H9 (cell line): ENCODE results near the gene MGME1. TPM values are rescaled to one million over a fixed set of nuclear protein-coding genes. Genes with fewer than 3 reads are reported as not detected.
A peak's percentile ranks its signal among the peaks of the same experiment; 100 is the strongest.

Source experiments
- DNase-seq: peaks from one replicate; pipeline ENCODE4 v3.0.0-alpha.2; 2017
- H2AFZ ChIP-seq: one replicate; pipeline ENCODE4 v1.6.1; 2013; ENCODE audit warnings: mild to moderate bottlenecking, low read length, control low read depth, moderate library complexity
- H2AK5ac ChIP-seq: 2 replicates; pipeline ENCODE4 v1.6.1; 2013; ENCODE audit warnings: low read length, control low read depth, mixed read lengths; ENCODE audit not compliant: insufficient read length
- H2BK120ac ChIP-seq: one replicate; pipeline ENCODE4 v1.6.1; 2013; ENCODE audit warnings: low read depth, mild to moderate bottlenecking, low read length, control low read depth, inconsistent platforms; ENCODE audit not compliant: poor library complexity, severe bottlenecking
- H2BK12ac ChIP-seq: 2 replicates; pipeline ENCODE4 v1.6.1; 2013; ENCODE audit warnings: low read length, control low read depth, mixed read lengths, low read depth; ENCODE audit not compliant: insufficient read length
- H2BK15ac ChIP-seq: 2 replicates; pipeline ENCODE4 v1.6.1; 2013; ENCODE audit warnings: low read depth, low read length, control low read depth
- H2BK20ac ChIP-seq: one replicate; pipeline ENCODE4 v1.6.1; 2013; ENCODE audit warnings: low read depth, mild to moderate bottlenecking, low read length, control low read depth, inconsistent platforms; ENCODE audit not compliant: poor library complexity, severe bottlenecking
- H2BK5ac ChIP-seq: 2 replicates; pipeline ENCODE4 v1.6.1; 2013; ENCODE audit warnings: low read length, control low read depth, mixed read lengths; ENCODE audit not compliant: insufficient read length
- H3K14ac ChIP-seq: 2 replicates; pipeline ENCODE4 v1.6.1; 2013; ENCODE audit warnings: low read length, control low read depth; ENCODE audit not compliant: insufficient read depth
- H3K18ac ChIP-seq: 2 replicates; pipeline ENCODE4 v1.6.1; 2013; ENCODE audit warnings: low read depth, mild to moderate bottlenecking, mixed read lengths, low read length, control low read depth; ENCODE audit not compliant: insufficient read length
- H3K23ac ChIP-seq: 2 replicates; pipeline ENCODE4 v1.6.1; 2013; ENCODE audit warnings: low read length, control low read depth, mixed read lengths, low read depth; ENCODE audit not compliant: insufficient read length
- H3K23me2 ChIP-seq: 2 replicates; pipeline ENCODE4 v1.6.1; 2013; ENCODE audit warnings: low read depth, mild to moderate bottlenecking, mixed read lengths, low read length, control low read depth; ENCODE audit not compliant: insufficient read length, poor library complexity, severe bottlenecking
- H3K27ac ChIP-seq: 2 replicates; pipeline ENCODE4 v1.5.1; 2013; ENCODE audit warnings: low read length, control low read depth, mixed read lengths, low read depth; ENCODE audit not compliant: insufficient read length
- H3K27me3 ChIP-seq: 2 replicates; pipeline ENCODE4 v1.6.1; 2013; ENCODE audit warnings: low read length, control low read depth, inconsistent platforms; ENCODE audit not compliant: insufficient read depth
- H3K4ac ChIP-seq: 2 replicates; pipeline ENCODE4 v1.6.1; 2013; ENCODE audit warnings: low read depth, mild to moderate bottlenecking, control low read depth, inconsistent platforms, low read length, moderate library complexity
- H3K4me1 ChIP-seq: 2 replicates; pipeline ENCODE4 v1.6.1; 2013; ENCODE audit warnings: low read length, control low read depth, inconsistent platforms; ENCODE audit not compliant: insufficient read depth
- H3K4me2 ChIP-seq: 2 replicates; pipeline ENCODE4 v1.6.1; 2013; ENCODE audit warnings: low read length, control low read depth, mixed read lengths; ENCODE audit not compliant: insufficient read length, insufficient read depth
- H3K56ac ChIP-seq: 2 replicates; pipeline ENCODE4 v1.6.1; 2013; ENCODE audit warnings: low read depth, mild to moderate bottlenecking, mixed read lengths, low read length, control low read depth; ENCODE audit not compliant: insufficient read length
- H3K79me1 ChIP-seq: 2 replicates; pipeline ENCODE4 v1.6.1; 2013; ENCODE audit warnings: low read depth, mild to moderate bottlenecking, moderate library complexity, low read length, control low read depth, inconsistent platforms; ENCODE audit not compliant: insufficient read depth, poor library complexity, severe bottlenecking
- H3K79me2 ChIP-seq: 2 replicates; pipeline ENCODE4 v1.6.1; 2013; ENCODE audit warnings: low read length, control low read depth, inconsistent platforms; ENCODE audit not compliant: insufficient read depth
- H3K9ac ChIP-seq: 2 replicates; pipeline ENCODE4 v1.6.1; 2013; ENCODE audit warnings: low read length, control low read depth, mixed read lengths; ENCODE audit not compliant: insufficient read length; ENCODE audit errors: extremely low read depth
- H3K9me3 ChIP-seq: one replicate; pipeline ENCODE4 v1.6.1; 2013; ENCODE audit warnings: low read depth, low read length, inconsistent platforms; ENCODE audit not compliant: control insufficient read depth
- H3T11ph ChIP-seq: one replicate; pipeline ENCODE4 v1.6.1; 2013; ENCODE audit warnings: mild to moderate bottlenecking, low read length, control low read depth, inconsistent platforms
- H4K20me1 ChIP-seq: one replicate; pipeline ENCODE4 v1.6.1; 2013; ENCODE audit not compliant: control insufficient read depth, insufficient read length, insufficient read depth
- H4K5ac ChIP-seq: 2 replicates; pipeline ENCODE4 v1.6.1; 2013; ENCODE audit warnings: low read depth, mild to moderate bottlenecking, mixed read lengths, low read length, control low read depth; ENCODE audit not compliant: insufficient read length
- H4K8ac ChIP-seq: replicated peaks from 2 replicates; pipeline ENCODE4 v1.6.1; 2013; ENCODE audit warnings: low read length, control low read depth, mixed read lengths, low read depth; ENCODE audit not compliant: insufficient read length
- H4K91ac ChIP-seq: 2 replicates; pipeline ENCODE4 v1.6.1; 2013; ENCODE audit warnings: low read depth, mild to moderate bottlenecking, moderate library complexity, mixed read lengths, low read length, control low read depth; ENCODE audit not compliant: insufficient read length
- H3K27ac Mint-ChIP-seq, 3 experiments: 2 replicates in 2 of 3; 3 replicates in 1 of 3; pipeline ENCODE4 v1.8.0; 2020 to 2021; ENCODE audit warnings: mixed read lengths in 3 of 3, mild to moderate bottlenecking in 1 of 3, moderate library complexity in 1 of 3
- H3K27me3 Mint-ChIP-seq: 2 replicates; pipeline ENCODE4 v1.8.0; 2021; ENCODE audit warnings: low read depth, mild to moderate bottlenecking, moderate library complexity, mixed read lengths
- H3K36me3 Mint-ChIP-seq, 3 experiments: 2 replicates in 2 of 3; 3 replicates in 1 of 3; pipeline ENCODE4 v1.8.0; 2020 to 2021; ENCODE audit warnings: low read depth in 3 of 3, mixed read lengths in 3 of 3; ENCODE audit not compliant: insufficient read depth in 1 of 3
- H3K4me1 Mint-ChIP-seq, 2 experiments: 2 replicates each; pipeline ENCODE4 v1.8.0; 2020; ENCODE audit warnings: mixed read lengths in 2 of 2
- H3K4me3 Mint-ChIP-seq, 2 experiments: 2 replicates in 1 of 2; 3 replicates in 1 of 2; pipeline ENCODE4 v1.8.0; 2020 to 2021; ENCODE audit warnings: mild to moderate bottlenecking in 2 of 2, mixed read lengths in 2 of 2, moderate library complexity in 1 of 2
- H3K9me3 Mint-ChIP-seq, 2 experiments: 2 replicates in 1 of 2; 3 replicates in 1 of 2; pipeline ENCODE4 v1.8.0; 2020; ENCODE audit warnings: mild to moderate bottlenecking in 2 of 2, mixed read lengths in 2 of 2, moderate library complexity in 1 of 2
- WGBS: extraction: QIAGEN DNeasy Blood & Tissue Kit; methylation state at CpG from one replicate; pipeline ENCODE4 v1.1.7; 2013; ENCODE audit warnings: missing lambda C conversion rate, low lambda C conversion rate, mixed read lengths; ENCODE audit not compliant: insufficient read length; ENCODE audit errors: extremely low coverage; 5-methylcytosine and 5-hydroxymethylcytosine counted together
- total RNA-seq: library from RNA; stranded (reverse); gene quantifications from 2 replicates; pipeline ENCODE4 v1.2.1, GENCODE V29; 2021
- TF ChIP-seq, protein P1 (sequence below): fragments of 200-600 bp; sonication (generic); conservative IDR thresholded peaks from 3 replicates; pipeline ENCODE4 v1.8.0; 2021; ENCODE audit warnings: antibody characterized with exemption, mild to moderate bottlenecking

MGME1 gene
- total RNA-seq, 1 experiment from 2014 or later, result 48.9 TPM

DNA sequence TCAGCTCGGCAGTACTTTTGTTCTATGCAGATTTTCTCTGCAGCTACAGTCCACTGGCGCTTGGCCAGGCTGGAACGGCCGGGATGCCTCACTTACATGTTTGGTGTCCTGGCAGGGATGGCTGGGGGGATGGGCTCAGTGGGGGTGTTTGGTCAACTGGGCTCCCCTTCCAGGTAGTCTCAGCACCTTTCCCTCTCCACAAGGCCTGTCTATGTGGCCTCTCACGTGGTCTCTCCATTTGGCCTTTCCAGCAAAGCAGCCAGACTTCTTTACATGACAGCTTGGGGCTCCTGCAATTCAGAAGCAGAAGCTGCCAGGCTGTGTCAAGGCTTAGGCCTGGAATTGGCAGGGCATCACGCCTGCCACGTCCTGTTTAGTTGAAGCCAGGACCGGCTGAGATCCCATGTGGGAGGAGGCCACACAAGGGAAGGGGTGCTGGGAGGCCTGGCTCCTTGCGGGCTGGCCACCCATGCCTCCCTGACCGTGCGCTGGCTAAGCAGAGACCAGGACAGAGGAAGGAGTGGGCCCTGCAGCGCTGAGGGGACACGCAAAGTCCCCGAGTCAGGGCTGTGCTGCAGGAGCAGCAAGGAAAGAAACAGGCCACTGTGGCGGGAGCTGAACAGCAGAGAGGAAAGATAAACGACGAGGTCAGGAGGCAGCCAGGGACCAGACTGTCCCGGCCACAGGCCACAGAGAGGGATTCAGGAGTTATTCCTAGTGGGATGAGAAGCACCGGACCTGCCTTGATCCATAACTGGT lies 38.9 kb downstream of the MGME1 start:
- H3K4ac ChIP-seq, result no peak overlapping the region
- H3K27me3 Mint-ChIP-seq, result no peaks in the 10 kb centered on the region
- no peak overlapping the region for H2BK20ac ChIP-seq

More for the DNA sequence above, 38.9 kb downstream of the MGME1 start:
- no peak overlapping the region for H2BK15ac ChIP-seq
- Mint-ChIP-seq H3K36me3 (peaks cover 7 to 11% (median 8%) of the 10 kb centered on the region in 3 experiments), H3K27ac (0 out of 7 replicates have a peak overlapping the region, but pooled peaks of 1 of the 3 experiments have one; percentile 10), H3K9me3 (peaks cover 5 to 9% of the 10 kb centered on the region in 2 experiments), H3K4me1 (peaks cover 18 to 31% of the 10 kb centered on the region in 2 experiments), H3K4me3 (no peak overlapping the region)
- no CpG with 5 or more reads among the region's 19 CpGs for WGBS
- no peak overlapping the region for H3K9ac ChIP-seq
- H2BK5ac ChIP-seq, result no peak overlapping the region
- no peak for DNase-seq
- H3K4me1 ChIP-seq, result no peaks in the 10 kb centered on the region; the same call in 1 of the 2 replicates
- H4K5ac ChIP-seq, result no peak overlapping the region
- no peak overlapping the region for H3K4me2 ChIP-seq
- no peak overlapping the region for H2AFZ ChIP-seq
- no peak overlapping the region for H4K91ac ChIP-seq
- no peaks in the 10 kb centered on the region for H3K23me2 ChIP-seq
- no peak overlapping the region for H3T11ph ChIP-seq
- TF ChIP-seq, protein P1, sequence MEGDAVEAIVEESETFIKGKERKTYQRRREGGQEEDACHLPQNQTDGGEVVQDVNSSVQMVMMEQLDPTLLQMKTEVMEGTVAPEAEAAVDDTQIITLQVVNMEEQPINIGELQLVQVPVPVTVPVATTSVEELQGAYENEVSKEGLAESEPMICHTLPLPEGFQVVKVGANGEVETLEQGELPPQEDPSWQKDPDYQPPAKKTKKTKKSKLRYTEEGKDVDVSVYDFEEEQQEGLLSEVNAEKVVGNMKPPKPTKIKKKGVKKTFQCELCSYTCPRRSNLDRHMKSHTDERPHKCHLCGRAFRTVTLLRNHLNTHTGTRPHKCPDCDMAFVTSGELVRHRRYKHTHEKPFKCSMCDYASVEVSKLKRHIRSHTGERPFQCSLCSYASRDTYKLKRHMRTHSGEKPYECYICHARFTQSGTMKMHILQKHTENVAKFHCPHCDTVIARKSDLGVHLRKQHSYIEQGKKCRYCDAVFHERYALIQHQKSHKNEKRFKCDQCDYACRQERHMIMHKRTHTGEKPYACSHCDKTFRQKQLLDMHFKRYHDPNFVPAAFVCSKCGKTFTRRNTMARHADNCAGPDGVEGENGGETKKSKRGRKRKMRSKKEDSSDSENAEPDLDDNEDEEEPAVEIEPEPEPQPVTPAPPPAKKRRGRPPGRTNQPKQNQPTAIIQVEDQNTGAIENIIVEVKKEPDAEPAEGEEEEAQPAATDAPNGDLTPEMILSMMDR, result no peak
- H2BK120ac ChIP-seq, result no peak overlapping the region
- no peaks in the 10 kb centered on the region for H3K79me1 ChIP-seq
- no peak overlapping the region for H2BK12ac ChIP-seq
- no peak overlapping the region for H4K8ac ChIP-seq
- H3K14ac ChIP-seq, result no peak overlapping the region
- H3K23ac ChIP-seq, result no peak overlapping the region
- H3K27ac ChIP-seq, result no peak overlapping the region
- no peaks in the 10 kb centered on the region for H3K9me3 ChIP-seq
- no peaks in the 10 kb centered on the region for H4K20me1 ChIP-seq
- H3K56ac ChIP-seq, result no peak overlapping the region
- no peak overlapping the region for H3K18ac ChIP-seq
- H2AK5ac ChIP-seq, result no peak overlapping the region
- no peaks in the 10 kb centered on the region for H3K79me2 ChIP-seq
- no peaks in the 10 kb centered on the region for H3K27me3 ChIP-seq
